ENCODE results near the gene ZNF316.
"Not testable (repeated sequence)": the region's sequence is repeated elsewhere in the genome, so short reads cannot be mapped to it uniquely, and the experiment has no call there.

ZNF316 gene

GRCh38 chr7:6621195-6622133, 15.7 kb upstream of the ZNF316 start:
- no peak for DNase-seq (ENCODE audit: low read depth)

- no peak for DNase-seq (ENCODE audit: low read depth)
These were observed 14.9 kb upstream of the ZNF316 start for GRCh38 chr7:6622134-6622710.

GRCh38 chr7:6623589-6624245, 13.4 kb upstream of the ZNF316 start:
- DNase-seq (ENCODE audit: low read depth): no peak

DNA sequence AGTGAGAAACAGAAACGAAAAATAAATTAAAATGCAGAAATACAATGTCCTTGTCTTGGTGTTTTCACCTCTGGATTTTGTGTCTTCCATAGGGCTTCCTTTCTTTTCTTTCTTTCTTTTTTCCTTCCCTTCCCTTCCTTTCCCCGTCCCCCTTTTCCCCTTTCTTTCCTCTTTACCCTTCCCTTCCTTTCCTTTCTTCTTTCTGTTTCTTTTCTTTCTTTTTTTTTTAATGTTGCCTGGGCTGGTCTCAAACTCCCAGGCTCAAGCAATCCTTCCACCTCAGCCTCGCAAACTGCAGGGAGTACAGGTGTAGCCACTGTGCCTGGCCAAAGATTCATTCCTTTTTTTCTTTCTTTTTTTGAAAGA, 12.9 kb upstream of the ZNF316 start:
- DNase-seq (ENCODE audit: low read depth): no peak

GRCh38 chr7:6628045-6628444, 9.1 kb upstream of the ZNF316 start:
- no peak for DNase-seq (ENCODE audit: low read depth)

DNA sequence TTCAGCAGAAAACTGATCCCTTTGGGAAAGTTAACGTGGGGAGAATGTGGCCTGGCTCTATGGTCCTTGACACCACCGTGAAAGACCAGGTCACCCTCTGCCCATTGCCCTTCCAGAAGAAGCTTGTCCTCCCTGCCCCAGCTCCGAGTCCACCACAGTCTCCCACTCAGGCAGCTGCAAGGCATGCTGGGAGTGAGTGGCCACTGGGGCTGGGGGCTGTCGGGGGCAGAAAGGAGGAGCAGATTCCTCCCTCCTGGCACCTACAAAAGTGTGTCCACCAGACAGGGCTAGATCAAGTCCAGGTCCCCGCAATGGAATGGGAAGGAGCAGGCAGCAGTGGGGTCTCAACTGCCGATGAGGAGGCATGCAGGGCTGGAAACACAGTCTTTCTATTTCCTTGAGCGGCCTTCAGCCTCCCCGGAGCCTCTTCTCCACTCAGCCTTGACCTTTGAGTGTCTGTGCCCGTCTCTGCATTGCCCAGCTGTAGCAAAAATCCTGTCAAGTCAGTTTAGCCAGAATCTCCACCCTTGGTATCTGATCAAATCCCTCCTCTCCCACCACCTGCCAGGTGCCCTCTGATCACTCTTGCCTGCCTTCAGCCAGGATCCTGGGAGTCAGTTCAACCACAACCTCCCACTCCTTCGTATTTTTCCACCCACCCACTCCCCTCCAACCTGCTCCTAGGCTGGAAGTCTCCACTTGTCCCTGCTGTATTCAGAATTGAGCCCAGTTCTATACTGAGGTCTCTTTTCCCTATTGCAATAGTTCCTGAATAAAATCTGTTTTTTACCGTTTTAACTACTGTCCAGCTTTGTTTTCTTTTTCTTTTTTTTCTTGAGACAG, 6.9 kb upstream of the ZNF316 start:
- DNase-seq (ENCODE audit: low read depth): no peak

- DNase-seq (ENCODE audit: low read depth): no peak
These were observed 5.5 kb upstream of the ZNF316 start for GRCh38 chr7:6631605-6632004.

- no peak for DNase-seq (ENCODE audit: low read depth)
These were observed 3.1 kb upstream of the ZNF316 start for GRCh38 chr7:6634021-6634420.

GRCh38 chr7:6634971-6635370, 2.1 kb upstream of the ZNF316 start:
- not testable (repeated sequence) for DNase-seq (ENCODE audit: low read depth)

GRCh38 chr7:6637544-6638229, 569 bp downstream of the ZNF316 start:
- peak; percentile 45 for DNase-seq (ENCODE audit: low read depth)

DNA sequence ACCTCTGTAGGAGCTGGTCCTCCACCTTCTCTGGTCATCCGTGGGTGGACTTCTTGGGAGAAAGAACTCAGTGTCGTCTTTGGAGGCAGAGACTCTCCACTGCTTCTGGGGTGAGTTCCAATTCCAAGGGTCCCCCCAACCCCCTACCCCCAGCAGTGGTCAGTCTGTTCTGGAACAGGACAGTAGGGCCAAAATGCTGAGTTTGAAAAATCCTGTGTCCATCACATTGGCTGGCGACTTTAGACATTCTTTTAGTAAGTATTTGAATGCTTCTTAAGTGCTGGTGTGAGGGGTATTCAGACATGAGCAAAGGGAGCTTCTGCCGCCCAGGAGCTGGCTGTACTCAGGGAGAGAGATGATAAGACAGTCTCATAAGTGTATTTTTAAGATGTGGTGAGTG, 1.9 kb downstream of the ZNF316 start:
- DNase-seq (ENCODE audit: low read depth): no peak

- DNase-seq (ENCODE audit: low read depth): no peak
These were observed 2.5 kb downstream of the ZNF316 start for GRCh38 chr7:6639627-6640026.

DNA sequence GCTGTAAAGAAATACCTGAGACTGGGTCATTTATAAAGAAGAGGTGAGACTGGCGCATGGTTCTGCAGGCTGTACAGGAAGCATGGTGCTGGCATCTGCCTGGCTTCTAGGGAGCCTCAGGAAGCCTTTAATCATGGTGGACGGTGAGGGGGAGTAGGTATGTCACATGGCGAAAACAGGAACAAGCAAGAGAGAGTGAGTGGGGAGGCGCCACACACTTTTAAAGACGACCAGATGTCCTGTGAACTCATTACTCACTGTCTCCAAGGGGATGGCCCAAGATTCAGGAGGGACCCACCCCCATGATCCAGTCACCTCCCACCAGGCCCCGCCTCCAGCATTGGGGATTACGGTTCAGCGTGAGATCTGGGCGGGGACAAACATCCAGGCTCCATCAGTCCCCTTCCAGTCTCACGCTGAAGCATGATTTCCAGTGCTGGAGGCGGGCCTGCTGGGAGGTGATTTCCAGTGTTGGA, 3.2 kb downstream of the ZNF316 start:
- no peak for DNase-seq (ENCODE audit: low read depth)

DNA sequence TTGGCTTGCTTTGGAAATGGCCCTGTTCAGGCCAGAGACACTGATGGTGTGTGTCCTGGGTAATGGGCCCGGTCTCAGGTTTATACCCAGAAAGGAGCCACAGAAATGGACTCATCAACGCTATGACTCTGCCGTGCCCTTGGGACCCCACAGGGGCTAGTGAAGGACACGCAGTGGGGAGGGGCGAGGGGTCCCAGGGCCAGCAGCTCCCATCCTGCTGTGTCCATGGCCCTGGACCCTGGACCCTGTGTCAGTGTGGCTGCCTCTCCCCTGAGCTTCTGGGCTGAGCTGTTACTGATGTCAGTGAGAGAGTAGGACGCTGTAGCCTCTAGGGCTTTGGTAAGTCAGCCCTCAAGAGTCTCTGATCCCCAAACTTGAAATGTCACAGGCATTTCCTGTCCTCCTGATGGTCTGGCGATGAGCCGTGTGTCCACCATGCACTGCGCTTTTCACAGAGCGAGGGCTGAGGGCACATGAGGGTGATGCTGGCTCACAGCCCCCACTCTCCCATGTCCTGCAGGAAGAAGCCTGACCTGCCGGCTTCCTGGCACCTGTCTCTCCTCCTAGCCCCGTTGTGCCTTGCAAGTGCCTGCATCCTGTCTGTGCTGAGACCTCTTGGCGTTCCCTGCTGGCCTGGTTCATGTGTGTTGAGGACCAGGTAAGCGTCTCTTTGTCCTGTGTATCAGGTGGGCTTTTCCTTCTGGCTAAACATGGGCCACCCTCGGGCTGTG, 4.4 kb downstream of the ZNF316 start:
- DNase-seq (ENCODE audit: low read depth): no peak

GRCh38 chr7:6642239-6642839, 5.2 kb downstream of the ZNF316 start:
- DNase-seq (ENCODE audit: low read depth): no peak

DNA sequence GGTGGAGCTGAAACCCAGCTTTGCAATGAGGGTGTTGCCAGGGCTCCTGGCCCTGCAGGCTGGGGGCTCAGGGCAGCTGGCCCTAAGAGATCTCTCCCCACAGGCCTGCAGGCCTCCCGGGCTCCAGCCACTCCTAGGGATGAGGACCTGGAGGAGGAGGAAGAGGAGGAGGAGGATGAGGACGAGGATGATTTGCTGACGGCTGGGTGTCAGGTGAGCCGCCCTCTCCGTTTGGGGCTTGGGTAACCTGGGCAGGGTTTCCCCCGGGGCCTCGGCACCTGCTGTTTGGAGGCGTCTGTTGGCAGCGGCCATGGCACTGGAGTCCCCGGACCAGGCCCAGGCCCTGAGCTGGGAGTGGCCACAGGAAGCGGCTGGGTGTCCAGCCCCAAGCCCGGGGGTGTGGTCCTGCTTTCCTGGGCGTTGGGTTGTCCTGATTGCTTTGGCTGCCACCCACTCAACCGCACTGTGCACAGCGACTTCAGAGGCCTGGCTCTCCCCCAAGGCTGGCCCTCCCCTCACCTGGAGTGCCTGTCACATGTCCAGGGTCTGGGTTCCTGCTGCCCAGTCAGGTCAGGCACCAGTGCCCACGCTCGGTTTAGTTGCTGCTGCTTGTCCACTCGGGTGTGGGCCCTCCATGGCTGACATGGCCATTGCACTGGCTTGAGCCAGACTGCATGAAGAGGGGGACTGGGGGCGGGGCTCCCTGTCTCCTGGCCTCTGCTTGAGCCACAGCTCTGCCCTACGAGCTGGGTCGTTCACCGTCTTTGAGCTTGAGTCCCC, 5.9 kb downstream of the ZNF316 start:
- DNase-seq (ENCODE audit: low read depth): no peak

- no peak for DNase-seq (ENCODE audit: low read depth)
These were observed 7.0 kb downstream of the ZNF316 start for GRCh38 chr7:6643915-6644625.

- no peak for DNase-seq (ENCODE audit: low read depth)
These were observed 7.6 kb downstream of the ZNF316 start for GRCh38 chr7:6644728-6645127.

GRCh38 chr7:6646465-6646864, 9.3 kb downstream of the ZNF316 start:
- DNase-seq (ENCODE audit: low read depth): no peak
